ENCODE data around the gene MEGF11.

- TF ChIP-seq CTCF (IDR thresholded peaks at IDR 0.05), result no peak
- no peak for TF ChIP-seq POLR2A (IDR thresholded peaks at IDR 0.05)
- no peak for TF ChIP-seq EP300 (IDR thresholded peaks at IDR 0.05)
Observed at GRCh38 chr15:65930134-65930533, 323.4 kb downstream of the MEGF11 start.
